GM08714 (cell line): Measurements from ENCODE around the gene TMEM9B.
"Not testable (repeated sequence)": the region's sequence is repeated elsewhere in the genome, so short reads cannot be mapped to it uniquely, and the experiment has no call there.

ENCODE experiments used
- H3K4me3 ChIP-seq: fragments of 200-500 bp; sonication (Bioruptor generic); 2 replicates; pipeline ENCODE4 v1.5.1; 2014; ENCODE audit warnings: mild to moderate bottlenecking, low read length, inconsistent platforms
- ZNF274 ChIP-seq: IDR thresholded peaks from 2 replicates; pipeline ENCODE4 v1.6.1; 2012; ENCODE audit warnings: mild to moderate bottlenecking, low read depth, low read length

The TMEM9B gene

GRCh38 chr11:8956860-8957259 is 7.4 kb downstream of the TMEM9B start:
- no peak for TF ChIP-seq ZNF274

GRCh38 chr11:8948886-8949285 is 15.4 kb downstream of the TMEM9B start:
- H3K4me3 ChIP-seq = no peak overlapping the region
- TF ChIP-seq ZNF274 = no peak

More at GRCh38 chr11:8956860-8957259, 7.4 kb downstream of the TMEM9B start:
- no peak overlapping the region for H3K4me3 ChIP-seq

GRCh38 chr11:8947230-8947943 is 16.9 kb downstream of the TMEM9B start:
- no peak for TF ChIP-seq ZNF274
- H3K4me3 ChIP-seq = no peak overlapping the region

GRCh38 chr11:8942518-8943066 is 21.6 kb downstream of the TMEM9B start, which contains the start of gene ASCL3:
TSS of gene ASCL3 (minus strand) at chr11:8943016. CDS start at chr11:8938161, 4,855 bp downstream.
- TF ChIP-seq ZNF274 = no peak
- H3K4me3 ChIP-seq = no peak within 1 kb of the TSS

- no peak overlapping the region for H3K4me3 ChIP-seq
- no peak for TF ChIP-seq ZNF274
Observed at GRCh38 chr11:8941341-8942103, 22.7 kb downstream of the TMEM9B start.

GRCh38 chr11:8937659-8938058 is 26.6 kb downstream of the TMEM9B start:
- TF ChIP-seq ZNF274 = no peak
- no peak overlapping the region for H3K4me3 ChIP-seq

- TF ChIP-seq ZNF274 = no peak
- no peak overlapping the region for H3K4me3 ChIP-seq
Observed at GRCh38 chr11:8937159-8937558, 27.1 kb downstream of the TMEM9B start.

GRCh38 chr11:8935789-8936188 is 28.5 kb downstream of the TMEM9B start:
- not testable (repeated sequence) for H3K4me3 ChIP-seq

- no peak for TF ChIP-seq ZNF274
- H3K4me3 ChIP-seq = no peak overlapping the region
Observed at GRCh38 chr11:8934742-8935488, 29.3 kb downstream of the TMEM9B start.

GRCh38 chr11:8933931-8934330 is 30.3 kb downstream of the TMEM9B start:
- H3K4me3 ChIP-seq = no peak overlapping the region
- no peak for TF ChIP-seq ZNF274

- H3K4me3 ChIP-seq = no peak within 1 kb of the TSS
- no peak for TF ChIP-seq ZNF274
Observed at GRCh38 chr11:8932564-8933180, 31.6 kb downstream of the TMEM9B start, which contains the start of gene C11orf16. TSS of gene C11orf16 (minus strand) at chr11:8932947. CDS start at chr11:8932308, 639 bp downstream.

GRCh38 chr11:8930456-8931175 is 33.6 kb downstream of the TMEM9B start:
- TF ChIP-seq ZNF274 = no peak
- H3K4me3 ChIP-seq = no peak overlapping the region

GRCh38 chr11:8928981-8929615 is 35.1 kb downstream of the TMEM9B start:
- H3K4me3 ChIP-seq = no peak overlapping the region
- TF ChIP-seq ZNF274 = no peak
